Chondrocyte (in vitro differentiated cells): Measurements from ENCODE around the gene FLNA. TPM values are rescaled to one million over a fixed set of nuclear protein-coding genes. Genes with fewer than 3 reads are reported as not detected.
"Not testable (repeated sequence)": the region's sequence is repeated elsewhere in the genome, so short reads cannot be mapped to it uniquely, and the experiment has no call there.

Source experiments
- DNase-seq: peaks from one replicate; pipeline ENCODE4 v3.0.0; 2021; ENCODE audit warnings: mixed read lengths, low spot score
- H3K27ac Mint-ChIP-seq: one replicate; pipeline ENCODE4 v1.8.0; 2021; ENCODE audit warnings: mild to moderate bottlenecking, moderate library complexity, mixed read lengths; ENCODE audit not compliant: unreplicated experiment
- H3K27me3 Mint-ChIP-seq: 2 replicates; pipeline ENCODE4 v1.8.0; 2021; ENCODE audit warnings: low read depth, mixed read lengths
- H3K36me3 Mint-ChIP-seq: 2 replicates; pipeline ENCODE4 v1.8.0; 2021; ENCODE audit warnings: low read depth, mixed read lengths
- H3K4me1 Mint-ChIP-seq: 2 replicates; pipeline ENCODE4 v1.8.0; 2021; ENCODE audit warnings: low read depth, mild to moderate bottlenecking, mixed read lengths
- H3K4me3 Mint-ChIP-seq: one replicate; pipeline ENCODE4 v1.8.0; 2021; ENCODE audit warnings: mild to moderate bottlenecking, moderate library complexity, mixed read lengths; ENCODE audit not compliant: unreplicated experiment
- H3K9me3 Mint-ChIP-seq: 2 replicates; pipeline ENCODE4 v1.8.0; 2021; ENCODE audit warnings: low read depth, mixed read lengths
- CTCF ChIP-seq: fragments of 200-600 bp; sonication (generic); IDR thresholded peaks from 2 replicates; pipeline ENCODE4 v1.5.0; 2021; ENCODE audit warnings: antibody characterized with exemption, mild to moderate bottlenecking, moderate library complexity
- total RNA-seq: library from RNA; stranded (reverse); gene quantifications from 3 replicates; pipeline ENCODE4 v1.2.1, GENCODE V29; 2021

The FLNA gene
- total RNA-seq, 1 donor from 2014 or later = 4,327 TPM

- H3K27ac Mint-ChIP-seq = peak overlapping the region; percentile 99
- peaks cover 20% of the 10 kb centered on the region for H3K36me3 Mint-ChIP-seq
- H3K4me1 Mint-ChIP-seq = peaks cover 11% of the 10 kb centered on the region
- DNase-seq = no peak
- H3K27me3 Mint-ChIP-seq = no peaks in the 10 kb centered on the region
- H3K4me3 Mint-ChIP-seq = peak overlapping the region; percentile 96
- no peak for TF ChIP-seq CTCF
- no peaks in the 10 kb centered on the region for H3K9me3 Mint-ChIP-seq
Measured at GRCh38 chrX:154396973-154397887, 22.8 kb upstream of the FLNA start.

GRCh38 chrX:154396363-154396762 lies 21.9 kb upstream of the FLNA start:
- peaks cover 11% of the 10 kb centered on the region for H3K4me1 Mint-ChIP-seq
- H3K27me3 Mint-ChIP-seq, H3K9me3 Mint-ChIP-seq, H3K27ac Mint-ChIP-seq, DNase-seq: not testable (repeated sequence)
- peaks cover 20% of the 10 kb centered on the region for H3K36me3 Mint-ChIP-seq
- peak overlapping the region; percentile 96 for H3K4me3 Mint-ChIP-seq

GRCh38 chrX:154389812-154390747 lies 15.6 kb upstream of the FLNA start:
- not testable (repeated sequence) for H3K4me1 Mint-ChIP-seq, DNase-seq, H3K9me3 Mint-ChIP-seq, H3K27ac Mint-ChIP-seq, H3K4me3 Mint-ChIP-seq, H3K36me3 Mint-ChIP-seq, H3K27me3 Mint-ChIP-seq

GRCh38 chrX:154388649-154389048 lies 14.2 kb upstream of the FLNA start:
- H3K27ac Mint-ChIP-seq, H3K4me1 Mint-ChIP-seq, H3K4me3 Mint-ChIP-seq, H3K36me3 Mint-ChIP-seq, H3K27me3 Mint-ChIP-seq, H3K9me3 Mint-ChIP-seq, DNase-seq: not testable (repeated sequence)

GRCh38 chrX:154388094-154388493 lies 13.7 kb upstream of the FLNA start:
- DNase-seq, H3K27ac Mint-ChIP-seq, H3K27me3 Mint-ChIP-seq, H3K9me3 Mint-ChIP-seq, H3K36me3 Mint-ChIP-seq, H3K4me3 Mint-ChIP-seq: not testable (repeated sequence)
- peaks cover 14% of the 10 kb centered on the region for H3K4me1 Mint-ChIP-seq

- Mint-ChIP-seq H3K9me3 (no peaks in the 10 kb centered on the region), H3K4me3 (no peak overlapping the region), H3K27ac (no peak overlapping the region), H3K27me3 (no peaks in the 10 kb centered on the region), H3K36me3 (peaks cover 2% of the 10 kb centered on the region), H3K4me1 (peaks cover 34% of the 10 kb centered on the region)
- TF ChIP-seq CTCF = peak; percentile 58
- DNase-seq = no peak
Measured at GRCh38 chrX:154384284-154384892, 10.0 kb upstream of the FLNA start.
